T-cell (primary cell): ENCODE results near the gene PERP. TPM values are rescaled to one million over a fixed set of nuclear protein-coding genes. Genes with fewer than 3 reads are reported as not detected.
A peak's percentile ranks its signal among the peaks of the same experiment; 100 is the strongest.

Experiments
- ATAC-seq, 4 experiments: fragments of 200-7000 bp in 3 of 4; fragments of 150-1000 bp in 1 of 4; cut with Tn5 transposase; replicated peaks in 1 of 4; 1 replicate in 3 of 4; 2 replicates in 1 of 4; pipeline ENCODE4 v1.10.0; 2021; ENCODE audit warnings: moderate library complexity in 3 of 4, mild to moderate bottlenecking in 2 of 4, moderate number of reproducible peaks in 1 of 4
- CTCF ChIA-PET, 2 donors: fragments of 300-600 bp; sonication (Branson Sonifier 250); formaldehyde crosslinking; loops; one replicate each; lab custom pipeline; 2022; ENCODE audit warnings: antibody characterized with exemption in 2 of 2; lab: Charles Lee
- POLR2A ChIA-PET, 2 donors: fragments of 300-600 bp; sonication (Branson Sonifier 250); formaldehyde crosslinking; loops; one replicate each; lab custom pipeline; 2022; ENCODE audit warnings: antibody characterized with exemption in 2 of 2; lab: Charles Lee
- DNase-seq, 35 experiments: peaks; one replicate each; pipeline versions ENCODE4 v3.0.0 to v3.0.0-alpha.2; 2013 to 2023
- H3K27ac ChIP-seq: one replicate; pipeline ENCODE4 v1.5.1; 2013; ENCODE audit warnings: low read length
- H3K27me3 ChIP-seq, 2 experiments: replicated peaks in 1 of 2; 1 replicate in 1 of 2; 2 replicates in 1 of 2; pipeline versions ENCODE4 v1.6.1 to v1.7.0; 2013; ENCODE audit warnings: low read length in 1 of 2, mixed read lengths in 1 of 2; ENCODE audit not compliant: control insufficient read depth in 2 of 2, insufficient read depth in 2 of 2; ENCODE audit errors: extremely low read depth in 1 of 2
- H3K36me3 ChIP-seq, 2 donors: 1 replicate in 1 of 2; 2 replicates in 1 of 2; pipeline versions ENCODE4 v1.6.1 to v1.7.0; 2013; ENCODE audit warnings: low read length in 1 of 2; ENCODE audit not compliant: control insufficient read depth in 2 of 2, insufficient read depth in 1 of 2; ENCODE audit errors: extremely low read depth in 1 of 2
- H3K4me1 ChIP-seq, 2 experiments: 1 replicate in 1 of 2; 2 replicates in 1 of 2; pipeline versions ENCODE4 v1.6.1 to v1.7.0; 2013; ENCODE audit warnings: low read length in 2 of 2, mixed read lengths in 1 of 2; ENCODE audit not compliant: insufficient read depth in 2 of 2, control insufficient read depth in 1 of 2; ENCODE audit errors: extremely low read depth in 1 of 2
- H3K4me3 ChIP-seq, 2 donors: 1 replicate in 1 of 2; 2 replicates in 1 of 2; pipeline versions ENCODE4 v1.5.1 to v1.7.0; 2013; ENCODE audit warnings: mild to moderate bottlenecking in 2 of 2, low read length in 1 of 2, moderate library complexity in 1 of 2; ENCODE audit not compliant: control insufficient read depth in 1 of 2; ENCODE audit errors: extremely low read depth in 1 of 2
- H3K9me3 ChIP-seq: 2 replicates; pipeline ENCODE4 v1.7.0; 2013
- H3K27ac Mint-ChIP-seq, 2 donors: one replicate each; pipeline ENCODE4 v1.8.0; 2020 to 2021; ENCODE audit warnings: mild to moderate bottlenecking in 2 of 2, mixed read lengths in 2 of 2
- H3K27me3 Mint-ChIP-seq, 2 donors: one replicate each; pipeline ENCODE4 v1.8.0; 2021 to 2022; ENCODE audit warnings: mixed read lengths in 2 of 2
- H3K36me3 Mint-ChIP-seq: one replicate; pipeline ENCODE4 v1.8.0; 2021; ENCODE audit warnings: mixed read lengths
- H3K4me1 Mint-ChIP-seq, 3 donors: one replicate each; pipeline ENCODE4 v1.8.0; 2020 to 2022; ENCODE audit warnings: mixed read lengths in 3 of 3, mild to moderate bottlenecking in 1 of 3
- H3K4me3 Mint-ChIP-seq, 3 donors: one replicate each; pipeline ENCODE4 v1.8.0; 2020 to 2022; ENCODE audit warnings: mild to moderate bottlenecking in 3 of 3, mixed read lengths in 3 of 3, moderate library complexity in 3 of 3
- H3K9me3 Mint-ChIP-seq, 3 donors: one replicate each; pipeline ENCODE4 v1.8.0; 2020 to 2022; ENCODE audit warnings: mixed read lengths in 3 of 3
- WGBS: methylation state at CpG from one replicate; pipeline ENCODE4 v1.1.5; 2013; ENCODE audit warnings: missing lambda C conversion rate; ENCODE audit not compliant: insufficient coverage; 5-methylcytosine and 5-hydroxymethylcytosine counted together
- total RNA-seq, 35 experiments: library from RNA in 6 of 35; stranded (reverse) in 6 of 35; fragments of 120-200 nt in 1 of 35; gene quantifications; one replicate each; pipeline versions ENCODE4 v1.2.1 to v1.2.4 and lab custom pipeline; 2013 to 2026

The PERP gene
- total RNA-seq, 5 donors from 2014 or later (not counting 1 experiment from before 2014, with no cell fraction given) = 0.80 to 6.2 (median 2.4) TPM

- WGBS = 2% methylated on average over 7 of the region's 13 CpGs
Observed at GRCh38 chr6:138115877-138116660, 8.8 kb upstream of the PERP start.

GRCh38 chr6:138115201-138115600, 8.0 kb upstream of the PERP start:
- ATAC-seq = peak in 1 of 4 experiments; percentile 15
- WGBS = 29% methylated on average over 7 of the region's 7 CpGs

More at GRCh38 chr6:138115877-138116660, 8.8 kb upstream of the PERP start:
- no peaks in the 10 kb centered on the region for H3K9me3 Mint-ChIP-seq
- Histone ChIP-seq H3K4me1 (no peaks in the 10 kb centered on the region), H3K36me3 (no peaks in the 10 kb centered on the region), H3K27me3 (peaks cover 2 to 6% of the 10 kb centered on the region in 2 experiments), H3K9me3 (no peaks in the 10 kb centered on the region), H3K27ac (no peak overlapping the region), H3K4me3 (no peak overlapping the region)
- no peaks in the 10 kb centered on the region for H3K36me3 Mint-ChIP-seq
- ATAC-seq (peak; percentile 74 to 94 (median 86)), DNase-seq (peak in 28 of 35 experiments; percentile 6 to 82 (median 26))
- CTCF ChIA-PET = interaction anchor here (0.6 to 3.5 kb wide), 35 partner anchors 8 to 873 kb away, joined by 3 to 30 read pairs (median 4); partner anchors contain the start of gene PERP (in 1 of the 2)
- H3K4me1 Mint-ChIP-seq = peaks cover 6 to 7% (median 6%) of the 10 kb centered on the region in 3 donors
- no peak overlapping the region for H3K4me3 Mint-ChIP-seq
- no peak overlapping the region for H3K27ac Mint-ChIP-seq
- POLR2A ChIA-PET = interaction anchor here (0.5 to 0.6 kb wide), 2 partner anchors 408 to 1641 kb away, joined by 3 read pairs; no protein-coding TSS in a partner anchor
- H3K27me3 Mint-ChIP-seq = peaks cover 21 to 33% of the 10 kb centered on the region in 2 donors

GRCh38 chr6:138113588-138114210, 6.5 kb upstream of the PERP start:
- POLR2A ChIA-PET = interaction anchor here (0.6 to 0.7 kb wide), 3 partner anchors 13 to 1823 kb away, joined by 3 to 7 read pairs (median 5); no protein-coding TSS in a partner anchor
- H3K4me1 Mint-ChIP-seq = peaks cover 10 to 13% (median 11%) of the 10 kb centered on the region in 3 donors
- no CpG with 5 or more reads among the region's 3 CpGs for WGBS

More at GRCh38 chr6:138115201-138115600, 8.0 kb upstream of the PERP start:
- no peak overlapping the region for H3K4me3 ChIP-seq
- no peak overlapping the region for H3K27ac ChIP-seq
- no peaks in the 10 kb centered on the region for H3K36me3 ChIP-seq
- no peaks in the 10 kb centered on the region for H3K4me1 ChIP-seq
- ChIA-PET POLR2A (no interaction called here), CTCF (interaction anchor here (0.6 to 3.5 kb wide), 32 partner anchors 8 to 1249 kb away, joined by 3 to 30 read pairs (median 4); partner anchors contain the start of genes PERP (in 2 of the 2) and CCDC28A (in 1 of the 2))
- peaks cover 2 to 6% of the 10 kb centered on the region in 2 experiments for H3K27me3 ChIP-seq
- no peak overlapping the region for H3K4me3 Mint-ChIP-seq
- H3K36me3 Mint-ChIP-seq = no peaks in the 10 kb centered on the region
- H3K27ac Mint-ChIP-seq = no peak overlapping the region
- H3K4me1 Mint-ChIP-seq = peaks cover 6 to 7% (median 6%) of the 10 kb centered on the region in 3 donors
- H3K9me3 ChIP-seq = no peaks in the 10 kb centered on the region
- no peaks in the 10 kb centered on the region for H3K9me3 Mint-ChIP-seq
- DNase-seq = no peak
- H3K27me3 Mint-ChIP-seq = peaks cover 19 to 28% of the 10 kb centered on the region in 2 donors

GRCh38 chr6:138110229-138110628, 3.0 kb upstream of the PERP start:
- DNase-seq = no peak
- ChIA-PET POLR2A (no interaction called here), CTCF (no interaction called here)
- H3K4me3 Mint-ChIP-seq = no peak overlapping the region
- ATAC-seq = no peak
- Histone ChIP-seq H3K36me3 (no peaks in the 10 kb centered on the region), H3K27me3 (peaks cover 17 to 21% of the 10 kb centered on the region in 2 experiments), H3K9me3 (no peaks in the 10 kb centered on the region), H3K4me1 (peaks cover 10 to 18% of the 10 kb centered on the region in 2 experiments), H3K27ac (no peak overlapping the region), H3K4me3 (no peak overlapping the region)
- no peaks in the 10 kb centered on the region for H3K36me3 Mint-ChIP-seq
- H3K4me1 Mint-ChIP-seq = peaks cover 23 to 31% (median 26%) of the 10 kb centered on the region in 3 donors
- no peak overlapping the region for H3K27ac Mint-ChIP-seq
- H3K27me3 Mint-ChIP-seq = peaks cover 31 to 37% of the 10 kb centered on the region in 2 donors
- H3K9me3 Mint-ChIP-seq = no peaks in the 10 kb centered on the region
- WGBS = no CpG with 5 or more reads among the region's 3 CpGs

More at GRCh38 chr6:138113588-138114210, 6.5 kb upstream of the PERP start:
- CTCF ChIA-PET = interaction anchor here (0.6 to 3.3 kb wide), 14 partner anchors 10 to 1653 kb away, joined by 3 to 29 read pairs (median 5); no protein-coding TSS in a partner anchor
- Histone ChIP-seq H3K27me3 (peaks cover 3 to 9% of the 10 kb centered on the region in 2 experiments), H3K4me1 (no peaks in the 10 kb centered on the region), H3K36me3 (no peaks in the 10 kb centered on the region), H3K4me3 (no peak overlapping the region), H3K27ac (no peak overlapping the region), H3K9me3 (no peaks in the 10 kb centered on the region)
- no peaks in the 10 kb centered on the region for H3K9me3 Mint-ChIP-seq
- no peak overlapping the region for H3K4me3 Mint-ChIP-seq
- H3K36me3 Mint-ChIP-seq = no peaks in the 10 kb centered on the region
- H3K27me3 Mint-ChIP-seq = peaks cover 26 to 28% of the 10 kb centered on the region in 2 donors
- ATAC-seq = no peak
- DNase-seq = no peak
- no peak overlapping the region for H3K27ac Mint-ChIP-seq

- WGBS = no CpG with 5 or more reads among the region's 7 CpGs
- Histone ChIP-seq H3K4me3 (no peak overlapping the region), H3K36me3 (no peaks in the 10 kb centered on the region), H3K27ac (no peak overlapping the region), H3K9me3 (no peaks in the 10 kb centered on the region), H3K27me3 (peaks cover 13 to 25% of the 10 kb centered on the region in 2 experiments), H3K4me1 (peaks cover 10 to 18% of the 10 kb centered on the region in 2 experiments)
- Mint-ChIP-seq H3K9me3 (no peaks in the 10 kb centered on the region), H3K27me3 (peaks cover 29% of the 10 kb centered on the region in 2 donors), H3K36me3 (no peaks in the 10 kb centered on the region), H3K4me1 (peaks cover 23 to 34% (median 26%) of the 10 kb centered on the region in 3 donors), H3K4me3 (no peak overlapping the region), H3K27ac (peak overlapping the region in 1 of 2 donors; percentile 37)
- ChIA-PET POLR2A (no interaction called here), CTCF (interaction anchor here (0.6 to 2.3 kb wide), 17 partner anchors 9 to 734 kb away, joined by 3 to 15 read pairs (median 5); no protein-coding TSS in a partner anchor)
- ATAC-seq (peak; percentile 33 to 59 (median 51)), DNase-seq (peak; percentile 33 to 88 (median 67))
Observed at GRCh38 chr6:138109042-138109997, 2.1 kb upstream of the PERP start.
